Kidney epithelial cell (primary cell): ENCODE measurements around the gene EFR3B. TPM values are rescaled to one million over a fixed set of nuclear protein-coding genes. Genes with fewer than 3 reads are reported as not detected.

Experiments
- DNase-seq: peaks from one replicate; pipeline ENCODE4 v3.0.0-alpha.2; 2010; ENCODE audit warnings: low read depth
- H3K27me3 ChIP-seq: 2 replicates; pipeline ENCODE4 v1.6.0; 2011; ENCODE audit warnings: low read length; ENCODE audit not compliant: control insufficient read depth, insufficient read depth
- H3K36me3 ChIP-seq: 2 replicates; pipeline ENCODE4 v1.5.1; 2011; ENCODE audit warnings: low read length; ENCODE audit not compliant: control insufficient read depth, insufficient read depth
- H3K4me3 ChIP-seq: 2 replicates; pipeline ENCODE4 v1.5.1; 2011; ENCODE audit warnings: low read depth, mild to moderate bottlenecking, control low read depth, low read length
- CTCF ChIP-seq: IDR thresholded peaks from 2 replicates; pipeline ENCODE4 v1.5.1; 2011; ENCODE audit warnings: mild to moderate bottlenecking, moderate library complexity, low read length, control low read depth, inconsistent platforms; ENCODE audit not compliant: insufficient read depth, poor library complexity, severe bottlenecking
- total RNA-seq: library from RNA; depleted of rRNA; stranded (reverse); fragments of >200 nt; gene quantifications from 2 replicates; pipeline ENCODE4 v1.2.3, GENCODE V29; 2015

The EFR3B gene
- total RNA-seq, 1 donor from 2014 or later = 2.3 TPM

GRCh38 chr2:25029183-25029554, 12.7 kb upstream of the EFR3B start:
- no peak for TF ChIP-seq CTCF
- no peak for DNase-seq
- Histone ChIP-seq H3K4me3 (no peak overlapping the region), H3K36me3 (no peaks in the 10 kb centered on the region), H3K27me3 (peaks cover 2% of the 10 kb centered on the region)

- no peak for TF ChIP-seq CTCF
- H3K36me3 ChIP-seq = no peaks in the 10 kb centered on the region
- DNase-seq = no peak
- H3K27me3 ChIP-seq = peaks cover 5% of the 10 kb centered on the region
- H3K4me3 ChIP-seq = no peak overlapping the region
These were observed 11.2 kb upstream of the EFR3B start for GRCh38 chr2:25030702-25031101.

- TF ChIP-seq CTCF = no peak
- H3K36me3 ChIP-seq = no peaks in the 10 kb centered on the region
- peaks cover 5% of the 10 kb centered on the region for H3K27me3 ChIP-seq
- DNase-seq = no peak
- H3K4me3 ChIP-seq = no peak overlapping the region
These were observed 9.8 kb upstream of the EFR3B start for GRCh38 chr2:25032094-25032493.

GRCh38 chr2:25032901-25033300, 9.0 kb upstream of the EFR3B start:
- H3K36me3 ChIP-seq = no peaks in the 10 kb centered on the region
- H3K27me3 ChIP-seq = peaks cover 5% of the 10 kb centered on the region
- no peak overlapping the region for H3K4me3 ChIP-seq
- no peak for TF ChIP-seq CTCF
- DNase-seq = no peak

- H3K36me3 ChIP-seq = no peaks in the 10 kb centered on the region
- H3K4me3 ChIP-seq = no peak overlapping the region
- peaks cover 5% of the 10 kb centered on the region for H3K27me3 ChIP-seq
- TF ChIP-seq CTCF = no peak
- DNase-seq = no peak
These were observed 7.8 kb upstream of the EFR3B start for GRCh38 chr2:25034081-25034480.

GRCh38 chr2:25035537-25036220, 6.2 kb upstream of the EFR3B start:
- H3K4me3 ChIP-seq = no peak overlapping the region
- H3K36me3 ChIP-seq = no peaks in the 10 kb centered on the region
- peaks cover 5% of the 10 kb centered on the region for H3K27me3 ChIP-seq
- no peak for DNase-seq
- no peak for TF ChIP-seq CTCF
